COR-L47 (cell line): ENCODE measurements around the gene GNPTG.

Experiments used
- DNase-seq: peaks from one replicate; lab custom pipeline; 2025; lab: John Stamatoyannopoulos, UW

GNPTG gene

DNA sequence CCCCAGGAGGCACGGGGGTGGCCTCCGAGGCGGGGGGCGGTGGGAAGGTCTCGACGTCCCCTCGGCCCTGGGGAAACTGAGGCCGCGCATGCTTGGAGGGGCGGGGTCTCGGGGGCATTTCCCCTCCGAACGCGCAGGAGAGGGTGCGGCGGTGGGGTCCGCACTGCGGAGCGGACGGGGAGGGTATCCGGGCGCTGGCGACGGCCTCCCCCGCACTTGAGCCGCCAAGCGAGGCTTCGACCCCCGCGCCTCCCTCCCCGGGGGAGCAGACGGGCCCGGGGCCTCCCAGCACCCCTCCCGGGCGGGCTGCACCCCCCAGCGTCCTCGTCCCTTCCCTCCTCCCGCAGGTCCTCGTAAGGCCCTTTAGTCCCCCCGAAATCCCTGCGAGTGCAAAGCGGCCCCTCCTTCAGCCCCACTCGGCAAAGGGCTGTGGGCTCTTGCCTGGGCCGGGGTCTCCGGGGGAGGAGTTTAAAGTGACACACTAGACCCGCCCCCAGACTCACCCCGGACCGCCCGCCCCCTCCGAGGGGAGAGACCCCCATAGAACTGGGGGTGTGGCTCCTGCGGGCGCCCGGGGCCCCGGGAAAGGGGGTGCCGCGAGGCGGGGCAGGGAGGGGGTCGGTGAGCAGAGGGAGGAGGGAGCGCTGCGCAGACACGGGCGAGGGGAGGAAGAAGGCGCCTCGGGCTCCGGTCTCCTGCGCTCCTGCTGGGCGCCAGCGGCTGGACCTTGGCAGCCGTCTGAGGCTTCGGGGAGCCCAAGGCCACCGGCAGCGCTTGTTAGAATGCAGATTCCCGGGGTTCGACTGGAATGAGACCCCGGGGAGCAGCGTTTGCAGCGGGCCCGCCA, 17.7 kb upstream of the GNPTG start:
- DNase-seq = peak; percentile 36

DNA sequence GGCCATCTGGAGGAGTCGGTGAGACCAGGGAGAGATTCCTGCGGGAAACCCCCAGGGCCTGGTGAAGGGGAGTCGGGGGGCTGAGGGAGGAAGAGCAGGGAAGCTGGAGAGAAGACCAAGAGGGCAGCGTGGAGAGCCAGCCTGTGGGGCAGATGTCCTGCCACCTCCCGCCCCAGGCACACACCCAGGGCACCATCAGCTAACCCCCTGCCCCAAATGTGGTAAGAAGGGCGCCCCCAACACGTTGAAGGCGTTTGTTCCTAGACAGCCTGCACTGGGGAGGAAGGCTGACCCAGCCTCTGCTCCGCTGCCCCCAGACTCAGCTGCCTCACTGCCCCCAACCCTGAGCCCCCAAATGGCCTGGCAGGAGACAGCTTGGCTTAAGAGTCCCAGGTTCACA, 17.0 kb upstream of the GNPTG start:
- no peak for DNase-seq

DNA sequence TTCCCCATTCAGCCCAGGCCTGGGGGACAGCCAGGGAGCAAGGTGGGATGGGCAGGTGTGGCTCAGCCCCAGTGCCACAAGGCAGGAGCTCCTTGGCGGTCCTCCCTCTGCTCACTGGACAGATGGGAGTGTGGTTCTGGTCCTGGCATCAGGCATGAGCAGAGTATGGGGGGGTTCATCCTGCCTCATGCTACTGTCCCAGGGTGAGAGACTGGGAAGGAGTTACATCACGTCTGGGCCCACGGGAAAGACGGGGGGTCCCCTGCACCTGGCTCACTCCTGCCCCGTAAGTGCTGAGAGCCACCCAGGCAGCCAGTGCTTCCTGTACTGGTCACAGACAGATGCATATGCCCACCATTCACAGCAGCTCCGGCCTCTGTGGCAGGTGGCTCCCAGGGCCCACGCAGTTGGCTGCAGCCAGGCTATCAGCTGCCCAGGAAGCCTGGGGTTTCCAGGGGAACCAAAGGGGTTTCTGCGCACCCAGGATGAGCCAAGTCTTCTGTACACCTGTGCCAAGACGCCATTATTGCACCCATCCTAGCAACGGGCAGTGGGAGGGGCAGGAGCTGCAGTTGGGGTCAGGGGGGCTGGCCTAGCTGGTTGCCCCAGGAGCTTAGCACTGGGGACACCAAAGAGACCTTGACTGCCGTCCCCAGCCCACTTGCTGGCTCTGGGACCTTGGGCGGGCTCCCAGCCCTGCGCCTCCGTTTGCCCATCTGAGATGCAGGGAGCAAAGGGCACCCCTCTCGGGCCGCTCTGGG, 16.3 kb upstream of the GNPTG start:
- peak; percentile 80 for DNase-seq

DNA sequence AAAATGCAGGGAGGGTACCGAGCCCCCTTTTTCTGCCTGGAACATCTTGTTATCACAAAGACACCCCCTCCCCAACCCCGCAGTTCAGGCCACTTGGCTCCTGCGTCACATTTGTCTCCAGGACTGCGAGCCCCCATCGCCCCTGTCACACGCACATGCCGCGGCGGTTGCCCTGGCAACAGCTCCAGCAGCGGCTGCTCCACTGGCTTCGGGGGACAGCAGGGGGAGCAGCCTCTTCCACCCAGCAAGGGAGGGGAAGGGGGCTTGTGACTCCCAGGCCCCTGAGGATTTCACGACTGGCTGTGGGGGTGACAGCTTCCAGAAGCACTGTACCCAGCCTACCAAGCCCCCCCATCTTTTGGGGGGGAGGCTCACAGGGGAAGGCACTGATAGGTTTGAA, 15.7 kb upstream of the GNPTG start:
- peak; percentile 40 for DNase-seq

DNA sequence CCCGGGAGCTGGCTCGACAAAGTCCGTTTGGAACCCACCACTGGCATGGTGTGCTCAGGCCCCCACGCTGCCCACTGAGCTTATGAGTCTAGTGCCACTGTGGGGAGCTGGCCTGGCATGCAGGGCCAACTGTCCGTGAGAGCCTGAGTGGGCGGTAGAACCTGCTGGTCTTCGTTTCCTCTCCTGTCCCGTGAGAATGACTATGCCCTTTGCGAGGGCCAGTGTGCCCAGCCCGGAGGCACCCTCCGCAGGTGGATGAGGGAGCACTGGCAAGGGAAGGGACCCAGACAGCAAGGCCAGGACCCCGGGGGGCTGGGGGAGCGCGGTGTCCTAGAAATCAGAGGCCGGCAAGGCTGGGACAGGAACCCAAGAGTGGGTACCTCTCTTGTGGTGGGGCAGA, 15.1 kb upstream of the GNPTG start:
- no peak for DNase-seq

DNA sequence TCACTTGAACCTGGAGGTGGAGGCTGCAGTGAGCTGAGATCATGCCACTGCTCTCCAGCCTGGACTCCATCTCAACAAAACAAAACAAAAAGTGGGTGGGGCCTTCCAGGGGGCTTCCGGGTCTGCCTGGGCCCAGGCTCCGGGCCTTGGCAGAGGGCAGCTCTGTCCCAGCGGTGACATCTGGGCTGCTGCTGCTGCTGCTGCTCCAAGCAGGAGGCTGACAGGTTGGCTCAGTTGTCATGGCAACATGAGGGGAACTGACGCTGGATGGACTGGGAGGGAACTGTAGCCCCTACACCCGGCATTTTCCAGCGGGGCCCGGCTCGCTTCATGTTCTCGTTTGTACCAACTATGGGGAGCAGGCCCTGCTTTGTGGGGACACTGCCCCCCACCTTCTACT, 14.2 kb upstream of the GNPTG start:
- no peak for DNase-seq

DNA sequence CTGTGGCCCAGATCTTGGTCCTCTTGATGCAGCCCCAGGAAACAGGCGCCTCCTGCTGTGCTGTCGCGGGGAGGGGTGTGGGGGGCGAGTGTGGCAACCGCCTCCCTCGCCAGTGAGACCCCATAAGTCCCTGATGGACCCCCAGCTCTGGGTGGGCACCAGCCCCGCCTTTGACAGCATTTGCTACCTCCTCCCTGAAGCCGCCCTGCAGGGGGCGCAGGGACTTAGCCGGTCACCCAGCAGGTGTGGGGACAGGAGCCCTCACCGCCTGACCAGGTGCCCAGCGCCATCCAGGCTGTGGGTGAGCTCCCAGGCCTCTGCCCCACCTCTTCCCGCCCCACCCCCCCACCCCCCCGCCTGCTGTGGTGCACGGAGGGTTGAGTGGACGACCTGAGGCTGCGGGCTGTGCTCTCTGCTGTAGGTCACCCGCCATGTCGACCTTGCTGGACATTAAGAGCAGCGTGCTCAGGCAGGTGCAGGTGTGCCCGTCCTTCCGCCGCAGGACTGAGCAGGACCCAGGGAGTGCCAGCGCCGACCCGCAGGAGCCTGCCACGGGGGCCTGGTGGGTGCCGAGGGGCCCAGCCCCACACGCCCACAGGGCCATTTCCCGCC, 13.5 kb upstream of the GNPTG start:
- DNase-seq = peak; percentile 6

DNA sequence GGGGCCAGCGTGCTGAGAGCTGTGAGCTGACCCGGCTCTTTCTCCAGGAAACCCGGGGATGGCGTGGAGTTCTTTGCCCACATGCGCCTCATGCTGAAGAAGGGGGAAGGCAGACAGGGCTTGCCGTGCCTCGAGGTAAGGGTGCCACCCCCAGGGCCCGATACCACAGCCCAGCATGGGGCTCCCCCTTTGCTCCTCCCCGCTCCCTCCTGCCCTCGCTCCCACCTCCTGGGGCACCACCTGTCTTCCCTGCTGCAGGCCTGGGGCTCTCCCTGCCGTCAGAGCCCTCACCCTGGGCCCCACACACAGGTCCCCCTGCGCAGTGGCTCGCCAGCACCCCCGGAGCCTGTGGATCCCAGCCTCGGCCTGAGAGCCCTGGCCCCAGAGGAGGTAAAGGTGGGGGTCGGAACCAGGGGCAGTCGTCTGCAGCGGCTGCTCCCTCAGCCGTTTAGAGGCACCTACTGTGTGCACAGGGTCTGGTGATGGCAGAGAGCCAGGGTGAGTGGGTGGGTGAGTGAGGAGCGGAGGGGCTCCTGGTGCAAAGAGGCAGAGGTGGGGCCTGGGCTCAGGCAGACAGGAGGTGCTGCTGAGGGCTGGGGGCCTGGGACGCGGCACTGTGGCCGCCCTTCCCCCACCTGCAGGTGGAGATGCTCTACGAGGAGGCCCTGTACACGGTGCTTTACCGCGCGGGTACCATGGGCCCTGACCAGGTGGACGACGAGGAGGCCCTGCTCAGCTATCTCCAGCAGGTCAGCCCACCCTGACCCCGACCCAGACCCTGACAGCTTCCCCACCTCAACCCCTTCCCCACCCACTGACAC, 12.7 kb upstream of the GNPTG start:
- no peak for DNase-seq

DNA sequence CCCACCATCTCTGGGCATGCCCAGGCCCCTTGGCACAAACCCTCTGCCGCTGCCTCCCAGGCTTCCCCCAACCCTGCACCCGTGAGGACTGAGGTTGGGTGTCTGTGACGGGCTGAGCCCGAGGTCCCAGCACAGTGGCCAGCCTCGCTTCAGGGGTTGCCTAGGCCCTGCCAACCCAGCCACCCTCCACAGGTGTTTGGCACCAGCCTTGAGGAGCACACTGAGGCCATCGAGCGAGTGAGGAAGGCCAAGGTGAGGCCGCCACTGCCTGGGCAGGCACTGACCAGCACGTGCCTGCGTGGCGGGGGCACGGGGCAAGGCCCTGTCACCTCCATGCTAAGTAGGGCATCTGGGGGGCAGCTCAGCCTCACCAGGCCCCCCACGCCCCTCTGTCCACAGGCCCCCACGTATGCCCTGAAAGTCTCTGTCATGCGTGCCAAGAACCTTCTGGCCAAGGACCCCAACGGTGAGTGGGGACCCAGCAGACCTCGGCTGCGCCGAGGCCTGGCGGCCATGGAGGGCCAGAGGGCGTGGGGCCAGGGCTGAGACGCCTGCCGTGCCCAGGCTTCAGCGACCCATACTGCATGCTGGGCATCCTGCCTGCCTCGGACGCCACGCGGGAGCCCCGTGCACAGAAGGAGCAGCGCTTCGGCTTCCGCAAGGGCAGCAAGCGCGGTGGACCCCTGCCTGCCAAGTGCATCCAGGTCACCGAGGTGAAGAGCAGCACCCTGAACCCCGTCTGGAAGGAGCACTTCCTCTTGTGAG, 10.8 kb upstream of the GNPTG start:
- DNase-seq = no peak

DNA sequence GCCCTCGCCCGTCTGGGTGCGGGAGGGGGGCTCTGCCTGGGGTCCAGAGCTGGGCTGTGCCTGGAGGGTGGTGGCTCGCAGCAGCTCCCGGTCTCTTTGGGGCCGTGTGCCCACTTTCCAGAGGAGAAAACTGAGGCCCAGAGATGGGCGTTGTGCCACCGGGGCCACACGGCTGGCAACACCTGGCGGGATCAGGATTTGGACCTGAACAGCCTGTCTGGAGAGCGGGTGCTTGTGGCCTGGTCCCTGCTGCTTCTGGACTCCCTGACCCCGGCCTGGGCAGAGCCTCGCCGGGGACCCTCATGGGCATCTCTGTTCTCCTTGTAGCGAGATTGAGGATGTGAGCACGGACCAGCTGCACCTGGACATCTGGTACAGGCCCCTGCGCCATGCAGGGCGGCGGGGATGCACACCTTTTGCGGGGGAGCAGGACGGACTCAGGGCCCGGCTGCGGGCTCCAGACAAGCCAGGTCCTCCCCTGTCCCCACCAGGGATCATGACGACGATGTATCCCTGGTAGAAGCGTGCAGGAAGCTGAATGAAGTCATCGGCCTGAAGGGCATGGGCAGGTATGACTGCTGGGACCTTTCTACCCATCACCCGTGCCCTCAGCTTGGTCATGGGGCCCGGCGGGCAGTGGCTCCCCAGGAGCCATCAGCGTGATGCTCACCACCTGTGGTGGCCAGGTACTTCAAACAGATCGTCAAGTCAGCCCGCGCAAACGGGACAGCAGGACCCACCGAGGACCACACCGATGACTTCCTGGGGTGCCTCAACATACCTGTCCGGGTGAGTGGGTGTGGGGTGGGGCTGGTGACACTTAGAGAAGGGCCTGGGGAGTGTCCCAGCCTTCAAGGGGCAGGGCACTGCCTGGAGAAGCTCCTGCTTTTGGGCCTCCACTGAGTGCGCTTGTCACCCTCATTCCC, 10.0 kb upstream of the GNPTG start:
- DNase-seq = no peak

DNA sequence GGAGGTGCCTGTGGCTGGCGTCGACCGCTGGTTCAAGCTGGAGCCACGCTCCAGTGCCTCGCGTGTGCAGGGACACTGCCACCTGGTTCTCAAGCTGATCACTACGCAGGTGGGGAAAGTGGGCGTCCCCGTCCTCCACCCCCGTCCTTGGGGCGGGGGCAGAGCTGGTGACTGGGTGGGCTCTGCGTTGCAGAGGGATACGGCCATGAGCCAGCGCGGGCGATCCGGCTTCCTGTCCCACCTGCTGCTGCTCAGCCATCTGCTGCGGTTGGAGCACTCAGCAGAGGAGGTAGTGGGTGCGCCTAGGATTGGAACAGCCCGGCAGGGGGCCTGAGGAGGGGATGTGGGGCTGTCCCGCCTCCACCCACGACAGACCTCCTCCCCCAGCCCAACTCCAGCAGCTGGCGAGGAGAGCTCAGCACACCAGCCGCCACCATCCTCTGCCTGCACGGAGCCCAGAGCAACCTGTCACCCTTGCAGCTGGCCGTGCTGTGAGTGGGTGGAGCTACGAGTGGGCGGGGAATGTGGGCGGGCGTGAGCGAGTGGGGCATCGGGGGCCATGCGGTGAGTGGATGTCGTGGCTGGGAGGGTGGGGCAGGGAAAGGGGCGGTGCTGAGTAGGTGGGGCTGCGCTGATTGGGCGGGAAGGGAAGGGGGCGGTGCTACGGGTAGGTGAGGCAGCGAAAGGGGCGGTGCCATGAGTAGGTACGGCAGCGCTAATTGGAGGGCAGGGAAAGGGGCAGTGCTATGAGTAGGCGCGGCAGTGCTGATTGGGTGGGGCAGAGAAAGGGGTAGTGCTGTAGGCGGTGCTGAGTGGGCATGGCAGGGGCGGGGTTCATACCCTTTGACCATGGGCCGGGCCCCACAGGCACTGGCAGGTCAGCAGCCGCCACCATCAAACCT, 9.0 kb upstream of the GNPTG start:
- peak; percentile 97 for DNase-seq

DNA sequence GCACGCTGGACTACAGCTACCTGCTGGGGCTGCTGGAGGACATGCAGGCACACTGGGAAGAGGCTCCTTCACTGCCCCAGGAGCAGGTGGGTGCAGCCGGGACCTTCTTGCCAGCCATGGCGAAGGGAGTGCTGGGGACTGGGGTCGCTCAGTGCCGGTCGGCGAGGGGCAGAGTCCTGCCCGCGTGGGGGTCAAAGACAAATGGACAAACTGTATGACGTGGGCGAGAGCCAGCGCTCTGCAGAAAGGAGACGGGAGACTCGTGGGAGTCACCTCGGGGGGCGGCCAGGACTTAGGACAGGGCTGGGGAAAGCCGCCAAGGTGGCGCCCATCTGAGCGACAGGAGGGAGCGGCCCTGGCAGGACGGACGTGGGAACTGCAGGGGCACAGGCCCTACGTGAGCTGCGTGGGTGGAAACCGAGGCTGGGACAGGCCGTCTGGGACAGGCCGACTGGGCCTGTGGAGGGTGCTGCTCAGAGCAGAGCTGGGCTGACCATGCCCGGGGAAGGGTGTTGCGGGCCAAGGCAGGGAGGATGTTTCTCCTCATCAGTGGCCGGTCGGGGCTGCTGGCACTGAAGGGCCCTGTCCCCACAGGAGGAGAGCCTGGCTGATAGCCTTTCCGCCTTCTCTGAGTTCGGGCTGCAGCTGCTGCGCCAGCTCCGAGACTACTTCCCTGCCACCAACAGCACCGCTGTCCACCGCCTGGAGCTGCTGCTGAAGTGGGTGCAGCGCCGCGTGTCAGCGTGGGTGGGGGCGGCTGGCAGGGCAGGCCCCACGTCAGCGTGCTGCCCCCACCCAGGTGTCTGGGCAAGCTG, 8.1 kb upstream of the GNPTG start:
- DNase-seq = no peak

DNA sequence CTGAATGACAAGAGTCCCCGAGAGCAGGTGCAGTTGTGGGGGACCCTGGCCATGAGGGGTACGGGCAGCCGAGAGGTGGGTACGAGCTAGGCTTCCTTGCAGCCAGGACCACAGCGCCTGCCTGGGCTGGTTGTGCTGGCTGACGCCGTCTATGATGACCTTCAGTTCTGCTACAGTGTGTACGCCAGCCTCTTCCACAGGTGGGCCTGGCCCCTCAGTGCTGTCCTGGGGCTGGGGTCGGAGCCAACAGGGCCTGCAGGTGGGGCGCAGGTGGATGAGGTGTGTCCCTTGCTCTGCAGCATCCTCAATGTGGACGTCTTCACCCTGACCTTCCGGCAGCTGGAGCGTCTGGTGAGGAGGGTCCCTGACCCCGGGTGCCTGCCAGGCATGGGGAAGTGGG, 7.2 kb upstream of the GNPTG start:
- DNase-seq = no peak

DNA sequence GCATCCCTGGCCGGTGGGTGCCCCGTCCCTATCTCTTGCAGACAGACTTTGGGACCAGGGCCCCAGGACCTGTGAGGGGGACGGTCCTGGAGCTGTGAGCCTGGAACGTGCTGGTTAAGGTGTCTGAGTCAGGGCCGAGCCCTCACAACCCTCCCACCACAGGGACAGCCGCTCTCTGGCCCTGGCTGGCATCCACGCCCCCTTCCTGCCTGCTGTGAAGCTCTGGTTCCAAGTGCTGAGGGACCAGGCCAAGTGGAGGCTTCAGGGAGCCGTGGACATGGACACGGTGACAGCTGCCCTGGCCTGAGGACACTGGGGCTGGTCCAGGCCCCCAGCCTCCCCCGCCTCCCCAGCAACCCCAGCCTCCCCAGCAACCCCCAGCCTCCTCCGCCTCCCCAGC, 6.6 kb upstream of the GNPTG start:
- no peak for DNase-seq

DNA sequence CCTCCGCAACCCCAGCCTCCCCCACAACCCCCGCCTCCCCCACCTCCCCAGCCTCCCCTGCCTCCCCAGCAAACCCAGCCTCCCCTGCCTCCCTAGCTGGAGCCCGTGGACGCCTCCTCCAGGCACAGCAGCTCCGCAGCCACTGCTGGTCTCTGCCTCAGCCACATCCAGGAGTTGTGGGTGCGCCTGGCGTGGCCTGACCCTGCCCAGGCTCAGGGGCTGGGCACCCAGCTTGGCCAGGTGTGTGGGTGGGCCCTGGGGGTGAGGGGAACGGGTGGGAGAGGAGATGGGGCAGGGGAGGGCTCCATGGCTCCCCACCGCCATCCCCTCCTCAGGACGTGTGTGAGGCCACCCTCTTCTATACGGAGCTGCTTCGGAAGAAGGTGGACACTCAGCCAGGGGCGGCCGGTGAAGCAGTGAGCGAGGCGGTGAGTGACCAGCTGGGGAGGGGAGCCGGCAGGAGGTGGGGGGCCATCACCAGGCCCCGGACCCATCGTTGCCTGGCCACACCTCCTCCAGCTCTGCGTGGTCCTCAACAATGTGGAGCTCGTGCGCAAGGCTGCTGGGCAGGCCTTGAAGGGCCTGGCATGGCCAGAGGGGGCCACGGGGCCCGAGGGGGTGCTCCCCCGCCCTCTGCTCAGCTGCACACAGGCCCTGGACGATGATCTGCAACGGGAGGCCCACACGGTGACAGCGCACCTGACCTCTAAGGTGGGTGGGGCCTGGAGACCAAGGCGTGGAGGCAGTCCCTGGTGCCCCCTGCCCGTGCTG, 5.9 kb upstream of the GNPTG start:
- DNase-seq = no peak

DNA sequence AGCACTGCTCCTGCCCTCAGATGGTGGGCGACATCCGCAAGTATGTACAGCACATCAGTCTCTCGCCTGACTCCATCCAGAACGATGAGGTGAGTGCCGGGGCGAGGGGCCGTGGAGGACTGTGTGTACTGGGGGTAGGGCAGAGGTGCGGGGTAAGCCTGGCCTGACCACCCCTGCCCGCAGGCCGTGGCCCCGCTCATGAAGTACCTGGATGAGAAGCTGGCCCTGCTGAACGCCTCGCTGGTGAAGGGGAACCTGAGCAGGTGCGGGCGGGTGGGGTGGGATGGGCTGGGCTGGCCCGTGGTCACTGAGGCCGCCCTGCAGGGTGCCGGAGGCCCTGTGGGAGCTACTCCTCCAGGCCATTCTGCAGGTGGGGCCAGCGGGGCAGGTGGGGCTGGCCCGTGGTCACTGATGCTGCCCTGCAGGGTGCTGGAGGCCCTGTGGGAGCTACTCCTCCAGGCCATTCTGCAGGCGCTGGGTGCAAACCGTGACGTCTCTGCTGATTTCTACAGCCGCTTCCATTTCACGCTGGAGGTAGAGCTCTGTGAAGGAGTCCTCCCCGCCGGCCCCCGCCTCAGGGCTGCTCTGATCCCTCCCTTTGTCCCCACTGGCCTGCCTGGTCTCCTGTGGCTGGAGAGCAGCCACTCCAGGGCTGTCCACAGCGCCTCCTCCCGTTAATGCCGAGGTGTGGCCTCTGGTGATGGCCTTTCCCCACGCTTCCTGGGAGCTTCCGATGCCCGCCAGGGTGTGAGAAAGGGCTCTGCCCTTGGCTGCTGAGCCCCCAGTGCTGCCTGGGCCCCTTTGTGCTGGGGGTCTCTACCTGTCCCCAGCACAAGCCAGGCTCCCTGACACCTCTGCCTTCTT, 5.1 kb upstream of the GNPTG start:
- no peak for DNase-seq
